SH-SY5Y (cell line): ENCODE measurements around the gene SLX4IP.

Experiments used
- GATA2 ChIP-seq: IDR thresholded peaks from 2 replicates; pipeline ENCODE4 v1.6.1; 2011; ENCODE audit warnings: mild to moderate bottlenecking, low read depth, low read length
- GATA3 ChIP-seq: IDR thresholded peaks from 2 replicates; pipeline ENCODE4 v1.6.1; 2011; ENCODE audit warnings: low read depth, mild to moderate bottlenecking, low read length, moderate library complexity

GRCh38 chr20:10537850-10538480, 102.9 kb downstream of the SLX4IP start:
- TF ChIP-seq GATA2 (no peak), GATA3 (no peak)
